ENCODE measurements around the gene ATG16L2. TPM values are rescaled to one million over a fixed set of nuclear protein-coding genes. Genes with fewer than 3 reads are reported as not detected.

The ATG16L2 gene
- total and polyA plus RNA-seq, 8 donors: 41.5 to 87.3 (median 50.3) TPM

DNA sequence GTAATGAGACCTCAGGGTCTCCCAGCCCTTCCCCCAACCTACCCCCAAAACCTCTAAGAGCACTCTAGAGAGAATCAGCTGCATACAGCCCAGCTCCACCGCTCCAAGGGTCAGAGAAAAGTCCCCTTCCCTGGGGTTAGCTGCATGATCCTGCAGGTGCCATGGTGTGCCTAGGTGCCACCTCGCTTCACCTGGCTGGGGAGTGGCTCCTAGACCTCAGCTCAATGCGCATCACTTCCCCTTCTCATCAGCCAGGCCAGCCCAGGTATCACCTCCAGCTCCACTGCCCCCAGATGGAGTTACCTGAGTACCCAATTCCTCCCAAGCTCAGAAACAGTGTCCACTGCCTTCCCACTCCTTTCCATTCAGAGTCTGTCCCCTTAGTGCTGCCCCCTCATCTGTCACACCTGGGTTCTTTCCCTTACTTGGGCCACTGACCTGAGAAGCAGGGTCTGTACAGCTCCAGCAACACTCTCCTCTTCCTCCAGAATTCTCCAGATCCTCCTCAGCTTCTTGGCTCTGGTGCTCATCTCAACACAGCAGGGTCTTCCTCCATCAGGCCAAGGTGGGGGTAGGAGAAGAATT, 21.7 kb upstream of the ATG16L2 start:
- ATAC-seq (no peak), DNase-seq (peak in 1 of 4 donors; percentile 51)
- no peaks in the 10 kb centered on the region for H3K36me3 ChIP-seq
- H3K27me3 ChIP-seq: no peaks in the 10 kb centered on the region
- intact Hi-C loops (cut with DNase I): loop anchor here in 1 of 2 donors (5.0 kb wide), 1 partner anchor 65 kb away; no protein-coding TSS in a partner anchor
- no peaks in the 10 kb centered on the region for H3K9me3 ChIP-seq
- H3K4me1 ChIP-seq: peaks cover under 1 to 52% of the 10 kb centered on the region in 2 donors
- TF ChIP-seq, protein P1, sequence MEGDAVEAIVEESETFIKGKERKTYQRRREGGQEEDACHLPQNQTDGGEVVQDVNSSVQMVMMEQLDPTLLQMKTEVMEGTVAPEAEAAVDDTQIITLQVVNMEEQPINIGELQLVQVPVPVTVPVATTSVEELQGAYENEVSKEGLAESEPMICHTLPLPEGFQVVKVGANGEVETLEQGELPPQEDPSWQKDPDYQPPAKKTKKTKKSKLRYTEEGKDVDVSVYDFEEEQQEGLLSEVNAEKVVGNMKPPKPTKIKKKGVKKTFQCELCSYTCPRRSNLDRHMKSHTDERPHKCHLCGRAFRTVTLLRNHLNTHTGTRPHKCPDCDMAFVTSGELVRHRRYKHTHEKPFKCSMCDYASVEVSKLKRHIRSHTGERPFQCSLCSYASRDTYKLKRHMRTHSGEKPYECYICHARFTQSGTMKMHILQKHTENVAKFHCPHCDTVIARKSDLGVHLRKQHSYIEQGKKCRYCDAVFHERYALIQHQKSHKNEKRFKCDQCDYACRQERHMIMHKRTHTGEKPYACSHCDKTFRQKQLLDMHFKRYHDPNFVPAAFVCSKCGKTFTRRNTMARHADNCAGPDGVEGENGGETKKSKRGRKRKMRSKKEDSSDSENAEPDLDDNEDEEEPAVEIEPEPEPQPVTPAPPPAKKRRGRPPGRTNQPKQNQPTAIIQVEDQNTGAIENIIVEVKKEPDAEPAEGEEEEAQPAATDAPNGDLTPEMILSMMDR (IDR thresholded peaks at IDR 0.05): no peak
- H3K4me3 ChIP-seq: no peak overlapping the region
- peak overlapping the region in 1 of 2 donors; percentile 92 for H3K27ac ChIP-seq

DNA sequence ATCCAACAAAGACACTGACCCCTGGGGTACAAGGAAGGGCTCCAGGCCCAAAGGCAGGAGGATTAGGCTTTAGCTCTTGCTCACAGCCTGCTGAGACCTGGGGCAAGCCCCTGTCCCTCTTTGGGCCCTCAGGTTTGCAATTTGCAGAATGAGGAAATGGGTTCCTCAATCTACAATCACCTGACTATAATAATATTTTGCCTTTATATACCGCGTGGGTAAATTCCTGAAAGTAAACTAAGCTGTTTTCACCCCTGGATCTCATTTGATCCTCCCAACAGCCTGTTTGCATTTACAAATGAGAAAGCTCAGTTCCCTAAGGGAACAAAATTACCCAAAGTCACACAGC, 21.2 kb upstream of the ATG16L2 start:
- Histone ChIP-seq H3K4me1 (peaks cover 0 to 47% of the 10 kb centered on the region in 2 donors), H3K27ac (peak overlapping the region; percentile 90 to 92), H3K27me3 (no peaks in the 10 kb centered on the region), H3K36me3 (no peaks in the 10 kb centered on the region), H3K4me3 (peak overlapping the region in 1 of 2 donors; percentile 60), H3K9me3 (no peaks in the 10 kb centered on the region)
- TF ChIP-seq, protein P1 (IDR thresholded peaks at IDR 0.05): no peak
- no peak for ATAC-seq
- peak in 1 of 4 donors; percentile 17 for DNase-seq
- intact Hi-C loops (cut with DNase I): loop anchor here in 1 of 2 donors (5.0 kb wide), 1 partner anchor 66 kb away; no protein-coding TSS in a partner anchor

DNA sequence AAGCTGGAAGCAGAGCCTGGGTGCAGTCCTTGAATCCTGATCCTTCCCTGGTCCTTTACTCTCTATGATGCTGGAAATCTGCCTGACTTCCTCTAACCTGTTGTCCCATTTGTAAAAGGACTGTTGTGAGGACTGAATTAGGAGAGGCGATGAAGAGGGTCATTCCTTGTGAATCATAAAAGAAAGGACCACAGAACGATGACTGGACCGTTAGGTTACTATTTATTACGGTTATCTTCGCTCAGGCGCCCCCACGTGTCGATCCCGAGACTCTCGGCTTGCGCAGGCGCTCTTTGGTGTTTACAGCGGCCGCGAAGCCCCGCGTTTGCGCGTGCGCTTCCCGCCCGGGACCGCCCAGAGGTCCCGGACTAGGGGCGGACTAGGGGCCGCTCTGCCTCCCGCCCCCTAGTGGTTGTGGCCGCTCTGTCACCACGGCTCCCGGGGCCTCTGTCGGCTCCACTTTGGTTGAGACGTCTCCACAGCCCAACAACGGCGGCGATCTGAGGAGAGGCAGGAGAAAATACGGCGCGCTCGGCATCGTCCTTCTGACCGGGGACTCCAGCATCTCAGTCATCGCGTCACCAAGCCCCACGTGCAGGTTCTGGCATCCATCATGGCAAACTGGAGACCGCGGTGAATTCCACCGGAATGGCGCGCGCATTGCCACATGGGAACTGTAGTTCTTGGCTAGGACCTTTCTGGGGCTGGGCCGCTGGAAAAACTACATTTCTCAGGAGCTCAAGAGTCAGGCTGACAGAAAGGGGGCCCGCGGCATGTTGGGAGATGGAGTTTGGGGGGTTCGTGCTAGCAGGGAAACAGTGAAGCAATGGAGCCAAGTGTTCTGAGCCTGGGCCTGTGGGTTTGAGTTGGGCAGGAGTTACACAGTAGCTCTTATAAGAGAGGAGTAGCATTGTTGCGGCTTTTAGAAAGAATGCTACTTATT, 20.5 kb upstream of the ATG16L2 start, which contains the start of gene STARD10:
Gene STARD10, minus strand, starts transcription at position 623 of the 943 bp plus-strand sequence. CDS start 12,866 bp downstream, outside the sequence.
- TF ChIP-seq, protein P1 (IDR thresholded peaks at IDR 0.05): peak; percentile 96 to 99
- peak within 1 kb of the TSS; percentile 57 to 60 for H3K4me3 ChIP-seq
- intact Hi-C loops (cut with DNase I): loop anchor here in 1 of 2 donors (5.0 kb wide), 1 partner anchor 66 kb away; no protein-coding TSS in a partner anchor
- ATAC-seq (peak; percentile 97), DNase-seq (peak; percentile 95 to 98 (median 98))
- H3K36me3 ChIP-seq: no peaks in the 10 kb centered on the region
- peaks cover 0 to 41% of the 10 kb centered on the region in 2 donors for H3K4me1 ChIP-seq
- H3K9me3 ChIP-seq: no peaks in the 10 kb centered on the region
- no peaks in the 10 kb centered on the region for H3K27me3 ChIP-seq
- H3K27ac ChIP-seq: peak within 1 kb of the TSS; percentile 90 to 92

DNA sequence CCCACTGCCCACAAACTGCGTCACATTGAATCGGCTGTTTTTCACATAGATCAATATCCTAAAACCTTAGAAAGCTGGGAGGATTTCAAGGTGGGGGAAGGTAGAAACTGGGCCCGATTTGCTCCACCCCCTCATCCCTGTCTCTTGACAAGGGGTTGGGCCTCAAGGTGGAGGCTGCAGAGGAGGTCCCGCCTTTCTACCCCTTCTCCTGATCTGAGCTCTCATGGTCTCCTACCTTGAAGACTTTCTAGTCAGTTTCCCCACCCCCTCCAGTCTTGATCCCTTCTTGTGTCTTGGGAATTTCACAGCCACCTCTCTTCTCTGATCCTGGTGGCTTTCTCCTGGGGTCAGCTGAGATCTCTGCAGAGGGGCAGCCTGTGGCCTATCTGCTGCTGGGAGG, 15.8 kb upstream of the ATG16L2 start:
- intact Hi-C loops (cut with DNase I): no loop called here
- no peak for ATAC-seq
- H3K36me3 ChIP-seq: no peaks in the 10 kb centered on the region

More for the DNA sequence above, 15.8 kb upstream of the ATG16L2 start:
- no peak overlapping the region for H3K4me3 ChIP-seq
- TF ChIP-seq, protein P1 (IDR thresholded peaks at IDR 0.05): no peak
- no peaks in the 10 kb centered on the region for H3K27me3 ChIP-seq
- no peaks in the 10 kb centered on the region for H3K9me3 ChIP-seq
- H3K27ac ChIP-seq: no peak overlapping the region
- H3K4me1 ChIP-seq: peaks cover 0 to 17% of the 10 kb centered on the region in 2 donors
- no peak for DNase-seq

All from left lung (tissue), 10 donors.